Neural crest cell (in vitro differentiated cells): ENCODE measurements around the gene LRRK1. TPM values are rescaled to one million over a fixed set of nuclear protein-coding genes. Genes with fewer than 3 reads are reported as not detected.

Experiments
- DNase-seq: peaks from one replicate; pipeline ENCODE4 v3.0.0; 2021; ENCODE audit warnings: low read depth, mixed read lengths, low spot score
- H3K27ac Mint-ChIP-seq: one replicate; pipeline ENCODE4 v1.8.0; 2021; ENCODE audit warnings: mild to moderate bottlenecking, mixed read lengths; ENCODE audit not compliant: unreplicated experiment
- H3K27me3 Mint-ChIP-seq: 2 replicates; pipeline ENCODE4 v1.8.0; 2021; ENCODE audit warnings: low read depth, mild to moderate bottlenecking, mixed read lengths
- H3K36me3 Mint-ChIP-seq: 2 replicates; pipeline ENCODE4 v1.8.0; 2021; ENCODE audit warnings: low read depth, mild to moderate bottlenecking, mixed read lengths
- H3K4me1 Mint-ChIP-seq: 2 replicates; pipeline ENCODE4 v1.8.0; 2021; ENCODE audit warnings: mixed read lengths
- H3K4me3 Mint-ChIP-seq: one replicate; pipeline ENCODE4 v1.8.0; 2021; ENCODE audit warnings: mild to moderate bottlenecking, mixed read lengths
- H3K9me3 Mint-ChIP-seq: 2 replicates; pipeline ENCODE4 v1.8.0; 2021; ENCODE audit warnings: mixed read lengths
- CTCF ChIP-seq: fragments of 200-600 bp; sonication (generic); conservative IDR thresholded peaks from 2 replicates; pipeline ENCODE4 v1.5.0; 2021; ENCODE audit warnings: antibody characterized with exemption, mild to moderate bottlenecking
- total RNA-seq: library from RNA; stranded (reverse); gene quantifications from 2 replicates; pipeline ENCODE4 v1.2.1, GENCODE V29; 2021

LRRK1 gene
- total RNA-seq, 1 donor from 2014 or later: 1.7 TPM

GRCh38 chr15:101048176-101048575, 129.0 kb downstream of the LRRK1 start:
- H3K27me3 Mint-ChIP-seq: no peaks in the 10 kb centered on the region
- no peak for DNase-seq
- no peaks in the 10 kb centered on the region for H3K36me3 Mint-ChIP-seq
- no peak overlapping the region for H3K27ac Mint-ChIP-seq
- TF ChIP-seq CTCF: no peak
- H3K9me3 Mint-ChIP-seq: no peaks in the 10 kb centered on the region
- peaks cover 33% of the 10 kb centered on the region for H3K4me1 Mint-ChIP-seq
- no peak overlapping the region for H3K4me3 Mint-ChIP-seq

GRCh38 chr15:101048581-101049030, 129.4 kb downstream of the LRRK1 start:
- H3K27ac Mint-ChIP-seq: peak overlapping the region; percentile 1
- peak; percentile 18 for DNase-seq
- no peaks in the 10 kb centered on the region for H3K36me3 Mint-ChIP-seq
- no peaks in the 10 kb centered on the region for H3K9me3 Mint-ChIP-seq
- peaks cover 33% of the 10 kb centered on the region for H3K4me1 Mint-ChIP-seq
- H3K4me3 Mint-ChIP-seq: no peak overlapping the region
- no peaks in the 10 kb centered on the region for H3K27me3 Mint-ChIP-seq
- TF ChIP-seq CTCF: no peak

GRCh38 chr15:101049282-101049681, 130.1 kb downstream of the LRRK1 start:
- no peaks in the 10 kb centered on the region for H3K36me3 Mint-ChIP-seq
- H3K27me3 Mint-ChIP-seq: no peaks in the 10 kb centered on the region
- peaks cover 33% of the 10 kb centered on the region for H3K4me1 Mint-ChIP-seq
- H3K27ac Mint-ChIP-seq: peak overlapping the region; percentile 43
- no peak for TF ChIP-seq CTCF
- H3K4me3 Mint-ChIP-seq: no peak overlapping the region
- H3K9me3 Mint-ChIP-seq: no peaks in the 10 kb centered on the region
- DNase-seq: no peak

- no peak for TF ChIP-seq CTCF
- Mint-ChIP-seq H3K4me3 (no peak overlapping the region), H3K4me1 (peaks cover 33% of the 10 kb centered on the region), H3K9me3 (no peaks in the 10 kb centered on the region), H3K27me3 (no peaks in the 10 kb centered on the region), H3K36me3 (no peaks in the 10 kb centered on the region), H3K27ac (no peak overlapping the region)
- peak; percentile 1 for DNase-seq
Observed at GRCh38 chr15:101049856-101050622, 130.9 kb downstream of the LRRK1 start.

GRCh38 chr15:101050623-101051290, 131.6 kb downstream of the LRRK1 start:
- Mint-ChIP-seq H3K27ac (no peak overlapping the region), H3K27me3 (no peaks in the 10 kb centered on the region), H3K4me1 (peaks cover 33% of the 10 kb centered on the region), H3K4me3 (no peak overlapping the region), H3K9me3 (no peaks in the 10 kb centered on the region), H3K36me3 (peaks cover 2% of the 10 kb centered on the region)
- TF ChIP-seq CTCF: no peak
- DNase-seq: peak; percentile 0
